Upper lobe of left lung (tissue), 4 donors: ENCODE data around the gene SLC26A8.
A peak's percentile ranks its signal among the peaks of the same experiment; 100 is the strongest.

ENCODE experiments used
- CTCF ChIP-seq, 6 experiments: fragments of 450-650 bp in 4 of 6; fragments of 200-600 bp in 2 of 6; sonication (generic) in 2 of 6; IDR thresholded peaks; one replicate each; pipeline ENCODE4 v1.5.1; 2016 to 2019; ENCODE audit warnings: antibody characterized with exemption in 6 of 6
- POLR2A ChIP-seq, 4 donors: fragments of 450-650 bp; IDR thresholded peaks; one replicate each; pipeline ENCODE4 v1.5.1; 2016 to 2017; ENCODE audit warnings: antibody characterized with exemption in 4 of 4, mild to moderate bottlenecking in 2 of 4
- POLR2AphosphoS5 ChIP-seq, 2 donors: sonication (generic); formaldehyde crosslinking; IDR thresholded peaks; one replicate each; pipeline ENCODE4 v1.5.1; 2017; ENCODE audit warnings: antibody characterized with exemption in 2 of 2

- TF ChIP-seq CTCF (IDR thresholded peaks at IDR 0.05) (no peak), POLR2A (IDR thresholded peaks at IDR 0.05) (no peak), POLR2AphosphoS5 (IDR thresholded peaks at IDR 0.05) (peak in 1 of 2 donors; percentile 6)
These were observed 3.8 kb upstream of the SLC26A8 start for GRCh38 chr6:36028088-36028876.
